MCF 10A (cell line): Measurements from ENCODE around the gene TMCC1. TPM values are rescaled to one million over a fixed set of nuclear protein-coding genes. Genes with fewer than 3 reads are reported as not detected.

Experiments used
- BruUV-seq: library from RNA; stranded (reverse); fragments of 400-500 nt; replicated peaks from 2 replicates; lab custom pipeline; 2021; lab: Mats Ljungman, UMichigan
- CTCF ChIA-PET: fragments of 300-600 bp; sonication (Branson Sonifier 250); formaldehyde crosslinking; extraction: SDS; loops from one replicate; lab custom pipeline; 2021; ENCODE audit warnings: antibody characterized with exemption, inconsistent platforms; lab: Yijun Ruan, JAX
- POLR2A ChIA-PET: fragments of 300-600, 350-650 bp; sonication (Branson Sonifier 250); formaldehyde crosslinking; extraction: SDS; loops from one replicate; lab custom pipeline; 2020; ENCODE audit warnings: antibody characterized with exemption, inconsistent platforms; lab: Yijun Ruan, JAX
- DNase-seq: peaks from one replicate; pipeline ENCODE4 v3.0.0-alpha.2; 2018; ENCODE audit not compliant: unreplicated experiment
- H3K27ac Mint-ChIP-seq: one replicate; pipeline ENCODE4 v1.8.0; 2022; ENCODE audit warnings: mild to moderate bottlenecking, low read depth, mixed read lengths; ENCODE audit not compliant: unreplicated experiment
- H3K27me3 Mint-ChIP-seq: one replicate; pipeline ENCODE4 v1.8.0; 2022; ENCODE audit warnings: mixed read lengths; ENCODE audit not compliant: insufficient read depth, unreplicated experiment
- H3K36me3 Mint-ChIP-seq: one replicate; pipeline ENCODE4 v1.8.0; 2022; ENCODE audit warnings: mild to moderate bottlenecking, moderate library complexity, mixed read lengths; ENCODE audit not compliant: insufficient read depth, unreplicated experiment
- H3K4me1 Mint-ChIP-seq: one replicate; pipeline ENCODE4 v1.8.0; 2022; ENCODE audit warnings: mixed read lengths; ENCODE audit not compliant: insufficient read depth, unreplicated experiment
- H3K4me3 Mint-ChIP-seq: one replicate; pipeline ENCODE4 v1.8.0; 2022; ENCODE audit warnings: mild to moderate bottlenecking, moderate library complexity, mixed read lengths; ENCODE audit not compliant: unreplicated experiment
- H3K9me3 Mint-ChIP-seq: one replicate; pipeline ENCODE4 v1.8.0; 2022; ENCODE audit warnings: mixed read lengths; ENCODE audit not compliant: unreplicated experiment
- intact Hi-C: fragments of 100-400 bp; cut with micrococcal nuclease; formaldehyde crosslinking; loops from 2 replicates; pipeline ENCODE4 v1.14.1; 2022
- total RNA-seq: library from RNA; stranded (reverse); gene quantifications from 2 replicates; pipeline ENCODE4 v1.2.3, GENCODE V29; 2022
- TF ChIP-seq, protein P1 (sequence below): fragments of 200-600 bp; IDR thresholded peaks from one replicate; pipeline ENCODE4 v1.8.0; 2022; ENCODE audit warnings: antibody characterized with exemption, mild to moderate bottlenecking; ENCODE audit not compliant: unreplicated experiment

TMCC1 gene
- total RNA-seq, 1 experiment from 2014 or later, result 31.2 TPM

DNA sequence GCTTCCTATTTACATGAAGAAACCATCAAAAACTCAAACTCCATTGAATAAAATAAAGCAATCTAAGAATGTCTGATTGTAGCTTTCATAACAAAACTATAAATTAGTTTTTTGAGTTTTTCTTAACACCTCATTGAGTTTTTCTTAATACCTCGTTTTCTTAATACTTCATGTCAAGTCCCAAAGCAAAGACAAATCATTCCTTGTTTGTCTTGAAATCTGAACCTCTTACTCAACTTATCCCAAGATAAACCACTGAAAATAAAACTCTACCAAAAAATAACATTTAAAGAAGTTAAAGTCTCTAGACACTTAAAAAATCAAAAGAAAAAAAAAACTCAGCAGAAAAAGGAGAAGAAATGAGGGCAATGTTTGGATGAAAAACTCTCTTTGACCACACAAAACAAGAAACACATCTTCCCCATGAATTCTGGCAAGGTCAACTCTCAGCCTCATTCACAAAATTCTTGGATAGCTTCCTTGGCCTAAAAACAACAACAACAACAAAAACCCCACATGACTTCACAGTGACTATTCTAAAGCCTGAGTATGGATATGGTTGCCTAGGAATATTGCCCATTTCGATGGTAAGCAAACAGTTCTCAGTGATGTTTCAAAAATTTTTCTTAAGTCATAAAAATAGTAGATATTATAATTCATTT, 38.2 kb downstream of the TMCC1 start:
- intact Hi-C loops, result no loop called here
- Mint-ChIP-seq H3K9me3 (no peaks in the 10 kb centered on the region), H3K27me3 (no peaks in the 10 kb centered on the region), H3K4me3 (peak overlapping the region; percentile 25), H3K27ac (peak overlapping the region; percentile 75), H3K36me3 (peaks cover 22% of the 10 kb centered on the region), H3K4me1 (no peaks in the 10 kb centered on the region)
- ChIA-PET POLR2A (interaction anchor here (0.6 to 2.1 kb wide), 10 partner anchors 10 to 268 kb away, joined by 3 to 12 read pairs (median 4); partner anchors contain the start of gene TMCC1), CTCF (interaction anchor here (0.6 to 1.6 kb wide), 6 partner anchors 13 to 228 kb away, joined by 3 to 4 read pairs (median 3); partner anchors contain the start of gene TMCC1)
- TF ChIP-seq, protein P1, sequence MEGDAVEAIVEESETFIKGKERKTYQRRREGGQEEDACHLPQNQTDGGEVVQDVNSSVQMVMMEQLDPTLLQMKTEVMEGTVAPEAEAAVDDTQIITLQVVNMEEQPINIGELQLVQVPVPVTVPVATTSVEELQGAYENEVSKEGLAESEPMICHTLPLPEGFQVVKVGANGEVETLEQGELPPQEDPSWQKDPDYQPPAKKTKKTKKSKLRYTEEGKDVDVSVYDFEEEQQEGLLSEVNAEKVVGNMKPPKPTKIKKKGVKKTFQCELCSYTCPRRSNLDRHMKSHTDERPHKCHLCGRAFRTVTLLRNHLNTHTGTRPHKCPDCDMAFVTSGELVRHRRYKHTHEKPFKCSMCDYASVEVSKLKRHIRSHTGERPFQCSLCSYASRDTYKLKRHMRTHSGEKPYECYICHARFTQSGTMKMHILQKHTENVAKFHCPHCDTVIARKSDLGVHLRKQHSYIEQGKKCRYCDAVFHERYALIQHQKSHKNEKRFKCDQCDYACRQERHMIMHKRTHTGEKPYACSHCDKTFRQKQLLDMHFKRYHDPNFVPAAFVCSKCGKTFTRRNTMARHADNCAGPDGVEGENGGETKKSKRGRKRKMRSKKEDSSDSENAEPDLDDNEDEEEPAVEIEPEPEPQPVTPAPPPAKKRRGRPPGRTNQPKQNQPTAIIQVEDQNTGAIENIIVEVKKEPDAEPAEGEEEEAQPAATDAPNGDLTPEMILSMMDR, result no peak
- DNase-seq, result peak; percentile 28
- no TSS peak for BruUV-seq

DNA sequence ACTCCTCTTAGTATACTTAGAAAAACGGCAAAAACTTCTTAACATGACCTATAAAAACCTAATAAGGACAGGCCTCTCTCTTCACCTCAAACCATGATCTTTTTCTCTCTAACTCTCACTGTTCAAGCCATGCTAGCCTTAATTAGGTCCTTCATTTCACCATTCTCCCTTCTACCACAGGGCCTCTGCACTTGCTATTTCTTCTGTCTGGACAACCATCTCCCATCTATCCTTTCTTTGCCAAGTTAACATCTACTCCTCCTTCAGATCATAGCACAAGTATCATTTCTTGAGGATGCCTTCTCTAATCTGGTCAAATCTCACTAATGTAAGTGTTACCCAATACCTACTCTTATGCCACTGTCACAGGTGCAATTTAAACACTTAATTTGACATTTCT, 39.1 kb downstream of the TMCC1 start:
- no peaks in the 10 kb centered on the region for H3K4me1 Mint-ChIP-seq
- intact Hi-C loops, result no loop called here
- TF ChIP-seq, protein P1, result no peak
- BruUV-seq, result no TSS peak
- H3K27me3 Mint-ChIP-seq, result no peaks in the 10 kb centered on the region
- no peak overlapping the region for H3K4me3 Mint-ChIP-seq
- H3K36me3 Mint-ChIP-seq, result peaks cover 22% of the 10 kb centered on the region
- ChIA-PET CTCF (interaction anchor here (1.4 kb wide), 1 partner anchor 23 kb away, joined by 3 read pairs; no protein-coding TSS in a partner anchor), POLR2A (interaction anchor here (0.9 to 1.1 kb wide), 3 partner anchors 12 to 368 kb away, joined by 3 read pairs; no protein-coding TSS in a partner anchor)
- no peaks in the 10 kb centered on the region for H3K9me3 Mint-ChIP-seq
- no peak overlapping the region for H3K27ac Mint-ChIP-seq
- no peak for DNase-seq

DNA sequence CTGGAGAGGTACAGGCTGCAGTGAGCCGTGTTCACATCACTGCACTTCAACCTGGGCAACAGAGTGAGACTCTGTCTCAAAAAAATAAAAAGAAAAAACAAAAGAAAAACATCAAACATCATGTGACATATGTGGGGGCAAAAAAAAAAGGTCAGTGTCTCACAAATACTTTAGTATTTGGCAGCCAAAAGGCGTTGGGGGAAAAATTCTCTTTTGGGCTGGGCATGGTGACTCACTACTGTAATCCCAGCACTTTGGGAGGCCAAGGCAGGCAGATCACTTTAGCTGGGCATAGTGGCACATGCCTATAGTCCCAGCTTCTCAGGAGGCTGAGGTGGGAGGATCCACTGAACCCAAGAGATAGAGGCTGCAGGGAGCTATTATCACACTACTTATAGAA, 47.6 kb downstream of the TMCC1 start:
- H3K36me3 Mint-ChIP-seq, result peaks cover 28% of the 10 kb centered on the region
- peak; percentile 47 for DNase-seq
- H3K9me3 Mint-ChIP-seq, result no peaks in the 10 kb centered on the region
- TF ChIP-seq, protein P1, result no peak
- no TSS peak for BruUV-seq
- H3K27me3 Mint-ChIP-seq, result no peaks in the 10 kb centered on the region
- H3K27ac Mint-ChIP-seq, result peak overlapping the region; percentile 40
- ChIA-PET CTCF (interaction anchor here (0.7 to 1.0 kb wide), 2 partner anchors 196 to 381 kb away, joined by 3 read pairs; no protein-coding TSS in a partner anchor), POLR2A (no interaction called here)
- peaks cover 10% of the 10 kb centered on the region for H3K4me1 Mint-ChIP-seq
- intact Hi-C loops, result no loop called here
- H3K4me3 Mint-ChIP-seq, result no peak overlapping the region

DNA sequence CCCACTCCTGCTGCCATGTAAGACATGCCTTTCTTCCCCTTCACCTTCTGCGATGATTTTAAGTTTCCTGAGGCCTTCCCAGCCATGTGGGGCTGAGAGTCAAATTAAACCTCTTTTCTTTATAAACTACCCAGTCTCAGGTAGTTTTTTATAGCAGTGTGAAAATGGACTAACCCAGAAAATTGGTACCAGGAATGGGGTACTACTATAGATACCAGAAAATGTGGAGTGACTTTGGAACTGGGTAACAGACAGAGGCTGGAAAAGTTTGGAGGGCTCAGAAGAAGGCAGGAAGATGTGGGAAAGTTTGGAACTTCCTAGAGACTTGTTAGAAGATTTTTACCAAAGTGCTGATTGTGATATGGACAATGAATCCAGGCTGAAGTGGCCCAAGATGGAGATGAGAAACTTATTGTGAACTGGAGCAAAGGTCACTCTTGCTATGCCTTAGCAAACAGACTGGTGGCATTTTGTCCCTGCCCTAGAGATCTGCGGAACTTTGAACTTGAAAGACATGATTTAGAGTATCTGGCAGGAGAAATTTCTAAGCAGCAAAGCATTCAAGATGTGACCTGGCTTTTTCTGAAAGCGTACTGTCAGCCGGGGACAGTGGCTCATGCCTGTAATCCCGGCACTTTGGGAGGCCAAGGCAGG, 52.7 kb downstream of the TMCC1 start:
- CTCF ChIA-PET, result interaction anchor here (1.8 kb wide), 1 partner anchor 350 kb away, joined by 6 read pairs; no protein-coding TSS in a partner anchor
- BruUV-seq, result no TSS peak
- Mint-ChIP-seq H3K4me3 (no peak overlapping the region), H3K27me3 (no peaks in the 10 kb centered on the region), H3K27ac (no peak overlapping the region), H3K4me1 (peaks cover 18% of the 10 kb centered on the region), H3K9me3 (no peaks in the 10 kb centered on the region), H3K36me3 (peaks cover 25% of the 10 kb centered on the region)
- POLR2A ChIA-PET, result no interaction called here
- no peak for DNase-seq
- TF ChIP-seq, protein P1, result no peak
- intact Hi-C loops, result no loop called here
